Dermis blood vessel endothelial cell (primary cell): ENCODE measurements around the gene FNBP1. TPM values are rescaled to one million over a fixed set of nuclear protein-coding genes. Genes with fewer than 3 reads are reported as not detected.
"Not testable (repeated sequence)": the region's sequence is repeated elsewhere in the genome, so short reads cannot be mapped to it uniquely, and the experiment has no call there.

Experiments
- DNase-seq: peaks from one replicate; pipeline ENCODE4 v3.0.0; 2010
- total RNA-seq: library from RNA; depleted of rRNA; stranded (reverse); fragments of >200 nt; gene quantifications from 2 replicates; pipeline ENCODE4 v1.2.3, GENCODE V29; 2014

The FNBP1 gene
- total RNA-seq, 1 donor from 2014 or later = 49.5 TPM

GRCh38 chr9:130043654-130044623 is 950 bp upstream of the FNBP1 start:
- peak; percentile 66 for DNase-seq

- DNase-seq = peak; percentile 39
These were observed 544 bp downstream of the FNBP1 start for GRCh38 chr9:130042406-130042884.

- DNase-seq = peak; percentile 19
These were observed 1.2 kb downstream of the FNBP1 start for GRCh38 chr9:130041648-130042405.

GRCh38 chr9:130040984-130041647 is 1.9 kb downstream of the FNBP1 start:
- no peak for DNase-seq

- DNase-seq = peak; percentile 45
These were observed 3.4 kb downstream of the FNBP1 start for GRCh38 chr9:130039528-130040147.

- peak; percentile 63 for DNase-seq
These were observed 6.9 kb downstream of the FNBP1 start for GRCh38 chr9:130036099-130036498.

GRCh38 chr9:130034570-130034969 is 8.4 kb downstream of the FNBP1 start:
- peak; percentile 32 for DNase-seq

- no peak for DNase-seq
These were observed 12.3 kb downstream of the FNBP1 start for GRCh38 chr9:130030651-130031127.

GRCh38 chr9:130029223-130029973 is 13.6 kb downstream of the FNBP1 start:
- DNase-seq = no peak

GRCh38 chr9:130028493-130029222 is 14.3 kb downstream of the FNBP1 start:
- DNase-seq = peak; percentile 7

- no peak for DNase-seq
These were observed 15.2 kb downstream of the FNBP1 start for GRCh38 chr9:130027533-130028365.

GRCh38 chr9:130026583-130027340 is 16.2 kb downstream of the FNBP1 start:
- no peak for DNase-seq

GRCh38 chr9:130024597-130024994 is 18.4 kb downstream of the FNBP1 start:
- no peak for DNase-seq

- DNase-seq = no peak
These were observed 18.9 kb downstream of the FNBP1 start for GRCh38 chr9:130023994-130024596.

- no peak for DNase-seq
These were observed 19.7 kb downstream of the FNBP1 start for GRCh38 chr9:130023144-130023787.

- DNase-seq = no peak
These were observed 20.3 kb downstream of the FNBP1 start for GRCh38 chr9:130022566-130023143.

GRCh38 chr9:130021842-130022241 is 21.1 kb downstream of the FNBP1 start:
- DNase-seq = not testable (repeated sequence)

- DNase-seq = peak; percentile 15
These were observed 21.9 kb downstream of the FNBP1 start for GRCh38 chr9:130021123-130021522.
